ENCODE measurements around the gene MAL. TPM values are rescaled to one million over a fixed set of nuclear protein-coding genes. Genes with fewer than 3 reads are reported as not detected.

MAL gene
- total RNA-seq, 1 donor from 2014 or later: 21.2 TPM

DNA sequence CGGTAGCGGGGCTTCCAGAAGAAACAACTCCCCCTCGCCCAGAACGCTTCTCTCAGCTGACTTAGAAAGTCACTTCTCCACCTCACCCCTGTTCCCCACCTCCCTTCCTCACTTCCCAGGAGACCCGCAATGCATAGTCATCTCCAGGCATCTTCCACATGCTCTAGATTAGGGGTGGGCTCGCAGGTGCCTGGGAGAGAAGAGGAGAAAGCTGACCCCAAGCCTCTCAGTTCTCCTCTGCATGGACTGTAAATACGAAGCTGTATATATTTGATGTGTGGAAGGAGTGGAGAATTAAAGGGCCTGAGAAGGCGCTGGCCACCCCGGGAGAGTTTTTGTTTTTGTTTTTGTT, 1.8 kb downstream of the MAL start:
- TF ChIP-seq, protein P1, sequence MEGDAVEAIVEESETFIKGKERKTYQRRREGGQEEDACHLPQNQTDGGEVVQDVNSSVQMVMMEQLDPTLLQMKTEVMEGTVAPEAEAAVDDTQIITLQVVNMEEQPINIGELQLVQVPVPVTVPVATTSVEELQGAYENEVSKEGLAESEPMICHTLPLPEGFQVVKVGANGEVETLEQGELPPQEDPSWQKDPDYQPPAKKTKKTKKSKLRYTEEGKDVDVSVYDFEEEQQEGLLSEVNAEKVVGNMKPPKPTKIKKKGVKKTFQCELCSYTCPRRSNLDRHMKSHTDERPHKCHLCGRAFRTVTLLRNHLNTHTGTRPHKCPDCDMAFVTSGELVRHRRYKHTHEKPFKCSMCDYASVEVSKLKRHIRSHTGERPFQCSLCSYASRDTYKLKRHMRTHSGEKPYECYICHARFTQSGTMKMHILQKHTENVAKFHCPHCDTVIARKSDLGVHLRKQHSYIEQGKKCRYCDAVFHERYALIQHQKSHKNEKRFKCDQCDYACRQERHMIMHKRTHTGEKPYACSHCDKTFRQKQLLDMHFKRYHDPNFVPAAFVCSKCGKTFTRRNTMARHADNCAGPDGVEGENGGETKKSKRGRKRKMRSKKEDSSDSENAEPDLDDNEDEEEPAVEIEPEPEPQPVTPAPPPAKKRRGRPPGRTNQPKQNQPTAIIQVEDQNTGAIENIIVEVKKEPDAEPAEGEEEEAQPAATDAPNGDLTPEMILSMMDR (IDR thresholded peaks at IDR 0.05): no peak
- Histone ChIP-seq H3K36me3 (no peaks in the 10 kb centered on the region), H3K27ac (no peak overlapping the region), H3K4me3 (peak overlapping the region; percentile 48), H3K27me3 (peaks cover 37% of the 10 kb centered on the region), H3K9me3 (no peaks in the 10 kb centered on the region), H3K4me1 (peaks cover 4% of the 10 kb centered on the region)
- no peak for DNase-seq
- intact Hi-C loops (cut with DNase I): no loop called here
- no peak for ATAC-seq

DNA sequence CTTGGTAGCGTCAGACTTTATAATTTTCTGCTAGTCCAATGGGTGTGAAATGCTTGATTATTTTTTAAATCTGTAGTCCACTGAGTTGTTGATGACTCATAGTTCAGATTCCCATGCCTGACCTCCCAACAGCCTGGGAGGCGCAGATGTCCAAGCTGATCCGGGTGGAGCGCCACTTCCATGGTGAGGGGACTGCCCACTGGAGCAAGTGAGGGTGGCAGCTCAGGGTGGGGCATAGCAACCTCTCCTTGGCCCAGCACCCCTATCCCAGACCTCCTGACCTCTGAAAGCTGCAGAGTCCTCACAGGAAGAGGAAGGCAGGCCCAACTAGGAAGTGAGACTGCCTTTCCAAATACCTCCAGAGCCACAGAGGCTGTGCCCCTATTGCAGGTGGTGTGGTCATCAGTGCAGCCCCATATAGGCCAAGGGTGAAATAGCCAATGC, 4.4 kb downstream of the MAL start:
- Histone ChIP-seq H3K36me3 (no peaks in the 10 kb centered on the region), H3K9me3 (no peaks in the 10 kb centered on the region), H3K27ac (no peak overlapping the region), H3K4me1 (peaks cover 4% of the 10 kb centered on the region), H3K27me3 (peaks cover 27% of the 10 kb centered on the region), H3K4me3 (no peak overlapping the region)
- DNase-seq: no peak
- ATAC-seq: peak; percentile 58
- intact Hi-C loops (cut with DNase I): no loop called here
- TF ChIP-seq, protein P1 (IDR thresholded peaks at IDR 0.05): no peak

DNA sequence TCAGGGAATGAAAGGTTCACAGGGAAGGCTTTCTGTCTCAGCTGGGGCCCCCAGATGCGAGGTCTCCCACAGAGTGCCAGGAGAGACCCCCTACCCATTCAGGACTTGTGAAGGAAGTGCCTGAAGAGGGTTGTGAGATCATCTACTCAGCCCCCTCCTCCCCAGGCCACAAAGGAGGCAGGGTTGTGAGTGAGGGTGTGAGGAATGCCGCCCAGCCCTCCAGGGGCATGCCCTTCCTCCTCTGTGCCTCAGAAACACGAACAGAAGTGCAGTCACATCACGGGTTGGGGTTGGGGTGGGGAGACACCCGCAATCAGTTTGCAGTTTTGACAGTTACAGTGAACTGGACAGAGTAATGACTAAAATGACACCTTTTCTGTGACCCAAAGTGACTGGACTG, 5.0 kb downstream of the MAL start:
- Histone ChIP-seq H3K27me3 (peaks cover 21% of the 10 kb centered on the region), H3K9me3 (no peaks in the 10 kb centered on the region), H3K36me3 (no peaks in the 10 kb centered on the region), H3K27ac (no peak overlapping the region), H3K4me1 (peaks cover 4% of the 10 kb centered on the region), H3K4me3 (no peak overlapping the region)
- no peak for DNase-seq
- intact Hi-C loops (cut with DNase I): no loop called here
- no peak for ATAC-seq
- TF ChIP-seq, protein P1 (IDR thresholded peaks at IDR 0.05): no peak

DNA sequence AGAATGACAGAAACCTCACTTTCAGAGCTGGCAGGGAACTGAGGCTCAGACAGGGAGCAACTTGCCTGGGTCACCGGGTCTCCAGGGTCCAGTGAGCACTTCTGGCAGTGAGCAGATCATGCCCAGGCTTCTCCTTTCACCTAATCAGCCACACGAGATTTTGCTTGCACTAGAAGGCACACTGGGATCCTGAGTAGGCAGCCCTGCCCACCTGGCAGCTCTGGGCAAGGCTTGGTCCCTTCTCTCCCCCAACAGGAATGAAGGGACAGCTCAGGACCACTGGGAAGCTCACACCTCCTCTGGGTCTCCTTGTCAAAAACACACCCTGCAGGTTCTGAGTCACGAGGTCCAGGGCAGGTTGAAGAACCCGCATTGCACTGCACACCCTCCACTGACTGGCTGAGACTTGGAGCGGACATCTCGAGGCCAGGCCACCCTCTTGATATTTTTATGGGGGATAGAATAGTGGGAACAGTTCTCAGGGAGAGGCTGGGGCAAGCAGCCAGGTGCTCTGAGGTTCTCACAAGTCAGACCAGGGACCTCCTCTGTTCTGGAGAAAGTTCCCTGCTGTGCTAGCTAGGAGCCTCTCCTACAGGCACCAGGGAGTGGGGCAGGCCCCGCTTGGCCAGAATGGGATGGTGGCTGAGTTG, 5.7 kb downstream of the MAL start:
- H3K4me3 ChIP-seq: no peak overlapping the region
- ATAC-seq (no peak), DNase-seq (no peak)
- H3K4me1 ChIP-seq: no peaks in the 10 kb centered on the region
- TF ChIP-seq, protein P1 (IDR thresholded peaks at IDR 0.05): no peak
- no peaks in the 10 kb centered on the region for H3K9me3 ChIP-seq
- no peak overlapping the region for H3K27ac ChIP-seq
- no peaks in the 10 kb centered on the region for H3K36me3 ChIP-seq
- intact Hi-C loops (cut with DNase I): no loop called here
- H3K27me3 ChIP-seq: peaks cover 14% of the 10 kb centered on the region

DNA sequence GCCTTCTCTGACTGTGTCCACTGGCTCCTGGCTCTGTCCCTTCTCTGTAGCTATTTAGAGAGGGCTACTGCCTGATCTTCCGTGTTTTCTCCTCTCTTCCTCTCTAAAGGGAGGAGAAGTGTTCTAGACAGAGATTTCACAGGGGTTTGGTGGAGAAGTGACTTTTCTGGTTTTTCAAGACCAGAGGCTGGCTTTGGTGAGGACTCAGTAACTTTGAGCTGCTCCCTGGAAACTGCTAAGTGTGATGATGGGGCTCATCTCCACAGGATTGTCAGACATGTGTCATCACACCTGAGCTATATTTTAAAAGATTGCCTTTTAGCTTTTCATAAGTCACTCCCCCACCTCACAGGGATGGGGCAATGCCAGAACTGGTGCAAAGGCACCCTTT, 6.2 kb downstream of the MAL start:
- no peak for ATAC-seq
- intact Hi-C loops (cut with DNase I): no loop called here
- H3K4me3 ChIP-seq: no peak overlapping the region
- peaks cover 9% of the 10 kb centered on the region for H3K27me3 ChIP-seq
- no peaks in the 10 kb centered on the region for H3K36me3 ChIP-seq
- no peak overlapping the region for H3K27ac ChIP-seq
- H3K4me1 ChIP-seq: no peaks in the 10 kb centered on the region
- TF ChIP-seq, protein P1 (IDR thresholded peaks at IDR 0.05): no peak
- no peaks in the 10 kb centered on the region for H3K9me3 ChIP-seq
- no peak for DNase-seq

DNA sequence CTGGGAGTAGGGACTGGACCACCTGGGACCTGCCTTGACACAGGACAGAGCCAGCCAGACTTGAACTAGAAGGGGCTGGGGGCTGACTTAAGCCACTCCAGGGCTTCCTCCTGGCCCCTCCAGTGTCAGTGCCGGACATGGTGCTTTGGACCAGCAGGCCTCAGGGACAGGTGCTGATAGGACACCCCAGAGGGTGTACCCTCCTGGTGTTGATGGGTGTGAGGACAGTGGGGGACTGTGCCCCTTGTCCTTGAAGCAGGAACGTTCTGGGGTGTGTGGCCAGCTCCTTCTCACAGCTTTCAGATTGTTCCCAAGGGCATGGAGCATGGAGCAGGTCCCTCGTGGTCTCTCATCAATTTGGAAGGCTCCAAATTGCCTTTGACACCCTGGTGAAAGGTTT, 6.8 kb downstream of the MAL start:
- no peak overlapping the region for H3K4me3 ChIP-seq
- TF ChIP-seq, protein P1 (IDR thresholded peaks at IDR 0.05): no peak
- no peak overlapping the region for H3K27ac ChIP-seq
- no peaks in the 10 kb centered on the region for H3K4me1 ChIP-seq
- intact Hi-C loops (cut with DNase I): no loop called here
- H3K27me3 ChIP-seq: peaks cover 4% of the 10 kb centered on the region
- H3K36me3 ChIP-seq: no peaks in the 10 kb centered on the region
- DNase-seq (no peak), ATAC-seq (no peak)
- H3K9me3 ChIP-seq: no peaks in the 10 kb centered on the region
